K562 (cell line): ENCODE measurements around the gene YPEL3. TPM values are rescaled to one million over a fixed set of nuclear protein-coding genes. Genes with fewer than 3 reads are reported as not detected.
A peak's percentile ranks its signal among the peaks of the same experiment; 100 is the strongest.

ENCODE experiments used
- ATAC-seq: fragments of 200-7000 bp; cut with Tn5 transposase; 3 replicates; pipeline ENCODE4 v1.9.1; 2020; ENCODE audit warnings: moderate library complexity
- BruUV-seq: library from RNA; stranded (reverse); fragments of 400-500 nt; replicated peaks from 2 replicates; lab custom pipeline; 2021; lab: Mats Ljungman, UMichigan
- CTCF ChIA-PET: fragments of 300-600 bp; formaldehyde crosslinking; extraction: SDS; loops from one replicate; lab custom pipeline; 2021; ENCODE audit warnings: low intra/inter-chr PET ratio; lab: Yijun Ruan, JAX
- POLR2A ChIA-PET: fragments of 300-600, 350-650 bp; sonication (Branson Sonifier 250); formaldehyde crosslinking; extraction: SDS; loops from one replicate; lab custom pipeline; 2021; ENCODE audit warnings: antibody characterized with exemption, inconsistent platforms; lab: Yijun Ruan, JAX
- DNase-seq, 4 experiments: peaks; one replicate each; pipeline versions ENCODE4 v3.0.0 to v3.0.0-alpha.2; 2011 to 2018; ENCODE audit warnings: low spot score in 3 of 4, mixed read lengths in 3 of 4; ENCODE audit errors: extremely low read depth in 1 of 4
- FAIRE-seq: peaks from 2 replicates; lab custom pipeline; 2011; peaks lifted over from hg19 to GRCh38; lab: Jason Lieb, UNC
- H2AFZ ChIP-seq: 2 replicates; pipeline ENCODE4 v1.6.0; 2011; ENCODE audit warnings: low read depth, low read length, control low read depth, inconsistent platforms
- H3K27ac ChIP-seq: fragments of 200-600 bp; 3 replicates; pipeline ENCODE4 v1.8.0; 2011; ENCODE audit warnings: low read depth, mild to moderate bottlenecking, control low read depth, inconsistent platforms, low read length, moderate library complexity, mixed read lengths; ENCODE audit errors: extremely low read depth
- H3K27me3 ChIP-seq, 2 experiments: fragments of 300-600 bp in 1 of 2; 2 replicates in 1 of 2; 3 replicates in 1 of 2; pipeline versions ENCODE4 v1.6.0 to v1.8.0; 2011; ENCODE audit warnings: inconsistent platforms in 2 of 2, low read length in 2 of 2, mild to moderate bottlenecking in 1 of 2, mixed read lengths in 1 of 2, moderate library complexity in 1 of 2; ENCODE audit not compliant: control insufficient read depth in 2 of 2, insufficient read depth in 2 of 2
- H3K36me3 ChIP-seq: fragments of 300-600 bp; 3 replicates; pipeline ENCODE4 v1.8.0; 2011; ENCODE audit warnings: mild to moderate bottlenecking, low read length, inconsistent platforms; ENCODE audit not compliant: control insufficient read depth, insufficient read depth
- H3K4me1 ChIP-seq, 2 experiments: fragments of 200-600 bp in 1 of 2; replicated peaks in 1 of 2; 2 replicates in 1 of 2; 3 replicates in 1 of 2; pipeline versions ENCODE4 v1.5.1 to v1.8.0; 2011; ENCODE audit warnings: inconsistent platforms in 2 of 2, low read length in 2 of 2, mild to moderate bottlenecking in 1 of 2, mixed read lengths in 1 of 2, moderate library complexity in 1 of 2; ENCODE audit not compliant: control insufficient read depth in 2 of 2, insufficient read depth in 2 of 2
- H3K4me2 ChIP-seq: 2 replicates; pipeline ENCODE4 v1.6.1; 2011; ENCODE audit warnings: low read length, control low read depth, inconsistent platforms, mixed read lengths; ENCODE audit not compliant: insufficient read depth
- H3K4me3 ChIP-seq: fragments of 200-600 bp; sonication (generic), shearing (Covaris generic); 2 replicates; pipeline ENCODE4 v1.5.1; 2016; ENCODE audit warnings: control low read depth, inconsistent platforms
- H3K79me2 ChIP-seq: fragments of 200-600 bp; 3 replicates; pipeline ENCODE4 v1.8.0; 2011; ENCODE audit warnings: low read length, inconsistent platforms; ENCODE audit not compliant: control insufficient read depth, insufficient read depth
- H3K9ac ChIP-seq, 2 experiments: 2 replicates each; pipeline versions ENCODE4 v1.6.0 to v1.6.1; 2011; ENCODE audit warnings: low read depth in 2 of 2, low read length in 2 of 2, control low read depth in 1 of 2, inconsistent platforms in 1 of 2, mild to moderate bottlenecking in 1 of 2, mixed read lengths in 1 of 2; ENCODE audit not compliant: insufficient read depth in 1 of 2
- H3K9me1 ChIP-seq: one replicate; pipeline ENCODE4 v1.6.0; 2011; ENCODE audit warnings: inconsistent platforms, mild to moderate bottlenecking, low read length, moderate library complexity; ENCODE audit not compliant: control insufficient read depth, insufficient read depth
- H3K9me3 ChIP-seq: replicated peaks from 2 replicates; pipeline ENCODE4 v1.5.1; 2011; ENCODE audit warnings: low read depth, low read length, inconsistent platforms; ENCODE audit not compliant: control insufficient read depth, insufficient read depth
- H4K20me1 ChIP-seq: replicated peaks from 2 replicates; pipeline ENCODE4 v1.6.1; 2011; ENCODE audit warnings: low read length, inconsistent platforms, mixed read lengths; ENCODE audit not compliant: control insufficient read depth, insufficient read depth
- BACH1 ChIP-seq: fragments of 200-800 bp; sonication (Bioruptor generic); IDR thresholded peaks from 2 replicates; pipeline ENCODE4 v1.6.1; 2016; ENCODE audit warnings: missing genetic modification characterization, missing compliant biosample characterization
- BCOR ChIP-seq: fragments of 450-650 bp; IDR thresholded peaks from 2 replicates; pipeline ENCODE4 v1.6.1; 2016
- KDM5B ChIP-seq: fragments of 200-600 bp; sonication (generic); IDR thresholded peaks from 2 replicates; pipeline ENCODE4 v1.6.1; 2012; ENCODE audit warnings: low read depth, mild to moderate bottlenecking, moderate library complexity, low read length, control low read depth, inconsistent platforms; ENCODE audit not compliant: insufficient replicate concordance
- NEUROD1 ChIP-seq: fragments of 150-350 bp; IDR thresholded peaks from 2 replicates; pipeline ENCODE4 v1.6.1; 2014; ENCODE audit warnings: borderline replicate concordance, low read length, low read depth; ENCODE audit not compliant: partially characterized antibody
- PTTG1 ChIP-seq: fragments of 450-650 bp; IDR thresholded peaks from 2 replicates; pipeline ENCODE4 v1.6.1; 2016; ENCODE audit warnings: low read depth, mild to moderate bottlenecking, missing genetic modification characterization, missing compliant biosample characterization
- ZNF24 ChIP-seq: fragments of 450-650 bp; IDR thresholded peaks from 2 replicates; pipeline ENCODE4 v1.6.1; 2016
- WGBS: fragments of 100-300 bp; shearing (Covaris generic); methylation state at CpG from one replicate; pipeline ENCODE4 v1.1.6; 2016; ENCODE audit warnings: low coverage, mixed read lengths; ENCODE audit not compliant: insufficient coverage; ENCODE audit errors: missing lambda C conversion rate; 5-methylcytosine and 5-hydroxymethylcytosine counted together
- in situ Hi-C: fragments of 300-500 bp; cut with MboI; formaldehyde crosslinking; loops from 4 replicates; pipeline ENCODE4 v1.15.0; 2018; ENCODE audit warnings: inconsistent platforms, mixed read lengths
- intact Hi-C: fragments of 100-400 bp; cut with micrococcal nuclease; formaldehyde crosslinking; loops from 2 replicates; pipeline ENCODE4 v1.14.2; 2022
- polyA plus RNA-seq, 8 experiments: library from polyadenylated mRNA; depleted of rRNA in 4 of 8; stranded (reverse) in 5 of 8; unstranded in 3 of 8; fragments of >200 nt; fragmentation: Nextera tagmentation in 2 of 8; fragmentation: Illumina TruSeq in 1 of 8; extraction: Ambion mirVana in 2 of 8; extraction: Trizol in 1 of 8; gene quantifications; 2 replicates each; pipeline versions ENCODE4 v1.2.1 to v1.2.3, GENCODE V29; 2011 to 2014; ENCODE audit warnings: inconsistent platforms in 1 of 8, missing spikeins in 1 of 8
- total RNA-seq, 7 experiments: library from RNA; depleted of rRNA in 6 of 7; stranded (reverse); fragments of >200 nt in 6 of 7; fragmentation: Illumina TruSeq in 2 of 7; extraction: Trizol in 2 of 7; gene quantifications; 2 replicates each; pipeline versions ENCODE4 v1.2.1 to v1.2.3, GENCODE V29; 2011 to 2021; ENCODE audit warnings: low replicate concordance in 1 of 7
- TF ChIP-seq, protein P1 (sequence below): fragments of 250-450 bp; sonication (Bioruptor Pico); IDR thresholded peaks from 2 replicates; pipeline ENCODE4 v1.8.0; 2021; ENCODE audit warnings: mild to moderate bottlenecking, moderate library complexity
- TF ChIP-seq, protein P2 (sequence below): sonication (generic); formaldehyde crosslinking; IDR thresholded peaks from 2 replicates; pipeline ENCODE4 v1.9.0; 2022; ENCODE audit warnings: mild to moderate bottlenecking, missing genetic modification reagents

The YPEL3 gene
- total and polyA plus RNA-seq, 9 of the 15 experiments (the other 6 are each of a cell fraction or from before 2014, with no cell fraction given): 0.41 to 15.0 (median 2.9) TPM

DNA sequence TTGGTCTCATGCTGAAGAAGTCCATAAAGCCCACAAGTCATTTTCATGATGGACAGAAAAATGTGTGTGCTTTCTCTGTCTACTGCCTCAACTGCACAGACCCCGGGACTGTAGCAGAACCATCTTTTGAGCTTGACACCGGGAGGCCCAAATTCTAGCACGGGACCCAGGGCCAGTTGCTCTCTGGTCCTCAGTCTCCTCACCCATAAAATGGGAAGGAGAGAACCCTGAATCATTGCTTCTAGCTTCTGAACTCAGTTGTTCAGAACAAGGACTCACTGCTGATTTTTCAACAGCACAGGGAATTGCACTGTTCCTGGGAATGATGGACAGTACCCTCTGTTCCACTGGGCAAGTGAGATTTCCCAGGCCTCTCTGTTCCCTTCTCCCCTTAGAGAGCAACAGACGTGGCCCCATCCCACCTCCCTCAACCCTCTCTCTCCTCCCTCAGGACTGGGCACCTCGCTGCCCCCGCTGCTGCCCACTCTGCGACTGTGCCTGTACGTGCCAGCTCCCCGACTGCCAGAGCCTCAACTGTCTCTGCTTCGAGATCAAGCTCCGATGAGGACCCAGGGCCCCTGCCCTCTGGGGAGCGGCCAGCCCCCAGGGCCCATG is 32.6 kb downstream of the YPEL3 start:
- DNase-seq (no peak), ATAC-seq (no peak), FAIRE-seq (no peak)
- peaks cover 51% of the 10 kb centered on the region for H3K79me2 ChIP-seq
- H3K27ac ChIP-seq: peak overlapping the region; percentile 99
- TF ChIP-seq BCOR (peak; percentile 34; the same call in 1 of the 2 replicates), ZNF24 (peak; percentile 90), BACH1 (tag) (no peak), NEUROD1 (no peak), PTTG1 (tag) (no peak), KDM5B (peak; percentile 3)
- TF ChIP-seq, protein P1, sequence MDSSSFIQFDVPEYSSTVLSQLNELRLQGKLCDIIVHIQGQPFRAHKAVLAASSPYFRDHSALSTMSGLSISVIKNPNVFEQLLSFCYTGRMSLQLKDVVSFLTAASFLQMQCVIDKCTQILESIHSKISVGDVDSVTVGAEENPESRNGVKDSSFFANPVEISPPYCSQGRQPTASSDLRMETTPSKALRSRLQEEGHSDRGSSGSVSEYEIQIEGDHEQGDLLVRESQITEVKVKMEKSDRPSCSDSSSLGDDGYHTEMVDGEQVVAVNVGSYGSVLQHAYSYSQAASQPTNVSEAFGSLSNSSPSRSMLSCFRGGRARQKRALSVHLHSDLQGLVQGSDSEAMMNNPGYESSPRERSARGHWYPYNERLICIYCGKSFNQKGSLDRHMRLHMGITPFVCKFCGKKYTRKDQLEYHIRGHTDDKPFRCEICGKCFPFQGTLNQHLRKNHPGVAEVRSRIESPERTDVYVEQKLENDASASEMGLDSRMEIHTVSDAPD (CRISPR knock-in tag): no peak
- TF ChIP-seq, protein P2, sequence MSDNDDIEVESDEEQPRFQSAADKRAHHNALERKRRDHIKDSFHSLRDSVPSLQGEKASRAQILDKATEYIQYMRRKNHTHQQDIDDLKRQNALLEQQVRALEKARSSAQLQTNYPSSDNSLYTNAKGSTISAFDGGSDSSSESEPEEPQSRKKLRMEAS (CRISPR knock-in tag): no peak
- ChIA-PET POLR2A (interaction anchor here (0.6 to 0.7 kb wide), 2 partner anchors 11 to 523 kb away, joined by 3 read pairs; no protein-coding TSS in a partner anchor), CTCF (no interaction called here)
- 0 out of 2 replicates have a peak overlapping the region, but pooled peaks have one; percentile 76 for H2AFZ ChIP-seq
- H4K20me1 ChIP-seq: peaks cover 23% of the 10 kb centered on the region
- H3K9me3 ChIP-seq: no peaks in the 10 kb centered on the region
- peaks cover 28 to 47% of the 10 kb centered on the region in 2 experiments for H3K4me1 ChIP-seq
- peak overlapping the region; percentile 93 to 100; a peak in 3 of 4 replicates for H3K9ac ChIP-seq
- intact Hi-C loops: loop anchor here (10.0 kb wide), 2 partner anchors 311 to 591 kb away; partner anchors contain the start of genes FBRS, MYL11, PRR14 and TBC1D10B
- in situ Hi-C loops: no loop called here
- H3K4me3 ChIP-seq: peak overlapping the region; percentile 88
- BruUV-seq: no TSS peak
- H3K4me2 ChIP-seq: peak overlapping the region; percentile 92
- WGBS: 79% methylated on average over 11 of the region's 12 CpGs
- H3K9me1 ChIP-seq: peaks cover 1% of the 10 kb centered on the region
- H3K27me3 ChIP-seq: no peaks in the 10 kb centered on the region
- peaks cover 23% of the 10 kb centered on the region for H3K36me3 ChIP-seq
